Brain microvascular endothelial cell (primary cell): Measurements from ENCODE around the gene MED17.

Experiments
- DNase-seq: peaks from one replicate; pipeline ENCODE4 v3.0.0-alpha.2; 2020
- H3K27ac ChIP-seq: fragments of 250-450 bp; sonication (Bioruptor Pico); 2 replicates; pipeline ENCODE4 v1.5.1; 2020; ENCODE audit warnings: mild to moderate bottlenecking, moderate library complexity
- H3K27me3 ChIP-seq: fragments of 250-450 bp; sonication (Bioruptor Pico); replicated peaks from 2 replicates; pipeline ENCODE4 v1.5.1; 2020; ENCODE audit warnings: mild to moderate bottlenecking
- H3K36me3 ChIP-seq: fragments of 250-450 bp; sonication (Bioruptor Pico); replicated peaks from 2 replicates; pipeline ENCODE4 v1.5.1; 2020; ENCODE audit warnings: mild to moderate bottlenecking
- H3K4me3 ChIP-seq: 2 replicates; pipeline ENCODE4 v1.5.1; 2011; ENCODE audit warnings: low read depth, mild to moderate bottlenecking, control low read depth, low read length, moderate library complexity
- CTCF ChIP-seq: IDR thresholded peaks from 2 replicates; pipeline ENCODE4 v1.5.1; 2011; ENCODE audit warnings: low read depth, mild to moderate bottlenecking, moderate library complexity, low read length, control low read depth, inconsistent platforms; ENCODE audit errors: missing control alignments
- in situ Hi-C: cut with HindIII; loops from 2 replicates; pipeline ENCODE4 v1.10.0; 2017; ENCODE audit warnings: low sequenced_read_pairs, low pct_ligation_motif_present

Gene MED17

GRCh38 chr11:93738647-93739081 is 45.4 kb upstream of the MED17 start:
- no peak for DNase-seq
- H3K27ac ChIP-seq, result no peak overlapping the region
- no peaks in the 10 kb centered on the region for H3K27me3 ChIP-seq
- peak overlapping the region; percentile 98 for H3K4me3 ChIP-seq
- no peak for TF ChIP-seq CTCF
- in situ Hi-C loops, result no loop called here
- H3K36me3 ChIP-seq, result peaks cover 60% of the 10 kb centered on the region

GRCh38 chr11:93740031-93740729 is 43.9 kb upstream of the MED17 start:
- Histone ChIP-seq H3K4me3 (peak overlapping the region; percentile 98), H3K27ac (peak overlapping the region; percentile 94), H3K36me3 (peaks cover 46% of the 10 kb centered on the region), H3K27me3 (no peaks in the 10 kb centered on the region)
- DNase-seq, result no peak
- in situ Hi-C loops, result no loop called here
- no peak for TF ChIP-seq CTCF

GRCh38 chr11:93740730-93741093 is 43.4 kb upstream of the MED17 start:
- peak; percentile 46 for DNase-seq
- in situ Hi-C loops, result no loop called here
- peaks cover 40% of the 10 kb centered on the region for H3K36me3 ChIP-seq
- peak overlapping the region; percentile 98 for H3K4me3 ChIP-seq
- H3K27ac ChIP-seq, result peak overlapping the region; percentile 94
- no peaks in the 10 kb centered on the region for H3K27me3 ChIP-seq
- TF ChIP-seq CTCF, result no peak

GRCh38 chr11:93741094-93741881 is 42.8 kb upstream of the MED17 start, which contains the start of the genes C11orf54 and TAF1D:
Gene C11orf54 (plus strand): TSS chr11:93741672. CDS start chr11:93747394, 5,722 bp downstream.
Gene TAF1D (minus strand): TSS chr11:93741495. CDS start chr11:93739304, 2,191 bp downstream.
- in situ Hi-C loops, result no loop called here
- Histone ChIP-seq H3K27ac (peak within 1 kb of the TSS; percentile 94), H3K27me3 (no peaks in the 10 kb centered on the region), H3K4me3 (peak within 1 kb of the TSS; percentile 98), H3K36me3 (peaks cover 35% of the 10 kb centered on the region)
- peak; percentile 94 for DNase-seq
- peak; percentile 5 for TF ChIP-seq CTCF

- Histone ChIP-seq H3K36me3 (peaks cover 29% of the 10 kb centered on the region), H3K27me3 (no peaks in the 10 kb centered on the region), H3K4me3 (peak overlapping the region; percentile 98), H3K27ac (peak overlapping the region; percentile 94)
- no peak for TF ChIP-seq CTCF
- DNase-seq, result no peak
- in situ Hi-C loops, result no loop called here
Observed at GRCh38 chr11:93741882-93742226, 42.2 kb upstream of the MED17 start.
